HUES64 (cell line): ENCODE data around the gene CYP4A22. TPM values are rescaled to one million over a fixed set of nuclear protein-coding genes. Genes with fewer than 3 reads are reported as not detected.
"Not testable (repeated sequence)": the region's sequence is repeated elsewhere in the genome, so short reads cannot be mapped to it uniquely, and the experiment has no call there.

Experiments used
- H3K27ac ChIP-seq: 2 replicates; pipeline ENCODE4 v1.7.0; 2013; ENCODE audit warnings: low read depth, low read length, inconsistent platforms
- H3K27me3 ChIP-seq: 2 replicates; pipeline ENCODE4 v1.6.1; 2013; ENCODE audit warnings: mild to moderate bottlenecking, low read length; ENCODE audit not compliant: insufficient read depth
- H3K36me3 ChIP-seq: 2 replicates; pipeline ENCODE4 v1.6.1; 2013; ENCODE audit warnings: mild to moderate bottlenecking, low read length; ENCODE audit not compliant: insufficient read depth
- H3K4me1 ChIP-seq: 2 replicates; pipeline ENCODE4 v1.6.1; 2013; ENCODE audit warnings: mild to moderate bottlenecking, low read length, moderate library complexity; ENCODE audit not compliant: insufficient read depth
- H3K4me3 ChIP-seq: 2 replicates; pipeline ENCODE4 v1.5.1; 2013; ENCODE audit warnings: mild to moderate bottlenecking, low read length, moderate library complexity
- H3K9ac ChIP-seq: 2 replicates; pipeline ENCODE4 v1.6.1; 2013; ENCODE audit warnings: mild to moderate bottlenecking, low read depth, low read length
- H3K9me3 ChIP-seq: 2 replicates; pipeline ENCODE4 v1.6.1; 2013; ENCODE audit warnings: low read depth, low read length; ENCODE audit not compliant: insufficient read depth
- WGBS: fragments of 150-250, 120-280 bp; methylation state at CpG from one replicate; pipeline ENCODE4 v1.1.7; 2013; ENCODE audit warnings: missing lambda C conversion rate; 5-methylcytosine and 5-hydroxymethylcytosine counted together
- polyA plus RNA-seq, 2 experiments: library from polyadenylated mRNA; stranded (reverse); fragments of 50-300 nt; gene quantifications; one replicate each; pipeline ENCODE4 v1.2.3, GENCODE V29; 2013

Gene CYP4A22
- polyA plus RNA-seq (2013, experiment 1 of 2), result not detected
- not detected for polyA plus RNA-seq (2013, experiment 2 of 2)

- H3K4me3 ChIP-seq, result no peak within 1 kb of the TSS
- H3K27me3 ChIP-seq, result no peaks in the 10 kb centered on the region
- H3K4me1 ChIP-seq, result no peaks in the 10 kb centered on the region
- no peaks in the 10 kb centered on the region for H3K36me3 ChIP-seq
- no peak within 1 kb of the TSS for H3K9ac ChIP-seq
- H3K9me3 ChIP-seq, result no peaks in the 10 kb centered on the region
- no peak within 1 kb of the TSS for H3K27ac ChIP-seq
- WGBS, result 92% methylated on average over 4 of the region's 4 CpGs
Measured at GRCh38 chr1:47137198-47137597, at the start of gene CYP4A22. CYP4A22 (plus strand) TSS chr1:47137441; CDS start chr1:47137486, 45 bp downstream.

GRCh38 chr1:47089356-47089755 is 47.9 kb upstream of the CYP4A22 start:
- WGBS, result 0% methylated on average over 2 of the region's 3 CpGs
- not testable (repeated sequence) for H3K9me3 ChIP-seq, H3K27ac ChIP-seq, H3K36me3 ChIP-seq, H3K9ac ChIP-seq, H3K4me1 ChIP-seq, H3K4me3 ChIP-seq, H3K27me3 ChIP-seq

GRCh38 chr1:47091476-47091875 is 45.8 kb upstream of the CYP4A22 start:
- WGBS, result 21% methylated on average over 3 of the region's 3 CpGs
- not testable (repeated sequence) for H3K36me3 ChIP-seq, H3K27ac ChIP-seq, H3K27me3 ChIP-seq, H3K4me1 ChIP-seq, H3K4me3 ChIP-seq, H3K9ac ChIP-seq, H3K9me3 ChIP-seq

- H3K27me3 ChIP-seq, result no peaks in the 10 kb centered on the region
- WGBS, result 92% methylated on average over 3 of the region's 3 CpGs
- H3K9me3 ChIP-seq, result no peaks in the 10 kb centered on the region
- no peak overlapping the region for H3K4me3 ChIP-seq
- H3K4me1 ChIP-seq, result peaks cover 11% of the 10 kb centered on the region; the same call in 1 of the 2 replicates
- no peak overlapping the region for H3K9ac ChIP-seq
- no peak overlapping the region for H3K27ac ChIP-seq
- no peaks in the 10 kb centered on the region for H3K36me3 ChIP-seq
Measured at GRCh38 chr1:47104816-47105215, 32.4 kb upstream of the CYP4A22 start.

GRCh38 chr1:47106792-47107191 is 30.4 kb upstream of the CYP4A22 start:
- Histone ChIP-seq H3K9ac (no peak overlapping the region), H3K4me1 (peaks cover 15% of the 10 kb centered on the region; the same call in 1 of the 2 replicates), H3K27ac (no peak overlapping the region)

GRCh38 chr1:47107851-47108574 is 29.2 kb upstream of the CYP4A22 start:
- not testable (repeated sequence) for H3K9me3 ChIP-seq, H3K27me3 ChIP-seq, H3K36me3 ChIP-seq, H3K4me3 ChIP-seq
- WGBS, result 41% methylated on average over 7 of the region's 10 CpGs
- peaks cover 23% of the 10 kb centered on the region for H3K4me1 ChIP-seq
- H3K9ac ChIP-seq, result peak overlapping the region; percentile 47; the same call in 1 of the 2 replicates
- H3K27ac ChIP-seq, result peak overlapping the region; percentile 82

More at GRCh38 chr1:47106792-47107191, 30.4 kb upstream of the CYP4A22 start:
- H3K27me3 ChIP-seq, result no peaks in the 10 kb centered on the region
- no peak overlapping the region for H3K4me3 ChIP-seq
- WGBS, result 93% methylated on average over 2 of the region's 3 CpGs
- H3K36me3 ChIP-seq, result no peaks in the 10 kb centered on the region
- no peaks in the 10 kb centered on the region for H3K9me3 ChIP-seq

GRCh38 chr1:47109482-47109881 is 27.8 kb upstream of the CYP4A22 start:
- H3K36me3 ChIP-seq, H3K27me3 ChIP-seq, H3K4me3 ChIP-seq, H3K27ac ChIP-seq, H3K9ac ChIP-seq, H3K9me3 ChIP-seq: not testable (repeated sequence)
- peaks cover 23% of the 10 kb centered on the region for H3K4me1 ChIP-seq

GRCh38 chr1:47113178-47113577 is 24.1 kb upstream of the CYP4A22 start:
- Histone ChIP-seq H3K9ac (no peak overlapping the region), H3K27ac (no peak overlapping the region), H3K9me3 (no peaks in the 10 kb centered on the region), H3K36me3 (no peaks in the 10 kb centered on the region), H3K4me3 (no peak overlapping the region), H3K27me3 (no peaks in the 10 kb centered on the region), H3K4me1 (peaks cover 12% of the 10 kb centered on the region)
- 75% methylated on average over 3 of the region's 4 CpGs for WGBS

- H3K27ac ChIP-seq, H3K27me3 ChIP-seq, H3K36me3 ChIP-seq, H3K9ac ChIP-seq, H3K9me3 ChIP-seq, H3K4me1 ChIP-seq, H3K4me3 ChIP-seq: not testable (repeated sequence)
- WGBS, result 86% methylated on average over 1 of the region's 1 CpG
Measured at GRCh38 chr1:47121039-47121438, 16.2 kb upstream of the CYP4A22 start.

GRCh38 chr1:47124834-47125233 is 12.4 kb upstream of the CYP4A22 start:
- H3K4me1 ChIP-seq, H3K36me3 ChIP-seq, H3K27ac ChIP-seq, H3K27me3 ChIP-seq, H3K9me3 ChIP-seq, H3K4me3 ChIP-seq, H3K9ac ChIP-seq: not testable (repeated sequence)

GRCh38 chr1:47126997-47127396 is 10.2 kb upstream of the CYP4A22 start:
- not testable (repeated sequence) for H3K9me3 ChIP-seq, H3K4me3 ChIP-seq, H3K27ac ChIP-seq, H3K27me3 ChIP-seq, H3K36me3 ChIP-seq, H3K9ac ChIP-seq
- WGBS, result 94% methylated on average over 2 of the region's 2 CpGs
- peaks cover 14% of the 10 kb centered on the region for H3K4me1 ChIP-seq

- Histone ChIP-seq H3K36me3 (no peaks in the 10 kb centered on the region), H3K27ac (no peak overlapping the region), H3K27me3 (no peaks in the 10 kb centered on the region), H3K4me3 (no peak overlapping the region), H3K9ac (no peak overlapping the region), H3K4me1 (peaks cover 14% of the 10 kb centered on the region), H3K9me3 (no peaks in the 10 kb centered on the region)
- 100% methylated on average over 1 of the region's 1 CpG for WGBS
Measured at GRCh38 chr1:47128221-47128620, 9.0 kb upstream of the CYP4A22 start.
